Anterior cingulate cortex (tissue), 58 donors: Measurements from ENCODE around the gene MYRF.

Experiments used
- DNase-seq, 58 donors: peaks; one replicate each; lab custom pipeline; 2025; lab: John Stamatoyannopoulos, UW

Gene MYRF

DNA sequence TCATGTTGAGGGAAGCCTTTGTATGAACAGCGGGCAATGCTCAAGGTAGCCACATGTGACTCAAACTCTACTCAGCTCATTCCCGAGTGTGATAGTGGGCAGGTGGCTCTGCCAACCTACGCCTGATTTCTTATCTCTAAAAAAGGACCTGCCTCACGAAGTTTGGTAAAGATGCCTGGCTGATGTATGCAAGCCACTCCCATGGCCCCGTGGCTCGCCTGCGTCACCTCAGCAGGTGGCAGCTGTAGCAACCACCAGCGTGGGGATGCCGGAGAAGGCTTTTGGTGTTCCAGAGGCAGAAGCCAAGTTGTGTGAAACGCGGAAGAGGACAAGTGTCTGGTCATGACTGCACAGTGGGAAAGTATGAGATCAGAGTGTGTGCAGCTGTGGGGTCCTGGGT lies 81.0 kb downstream of the MYRF start:
- DNase-seq, result peak in 3 of 58 donors; percentile 10 to 25 (median 20)

- DNase-seq, result no peak
Measured at GRCh38 chr11:61833926-61834277, 81.5 kb downstream of the MYRF start.

- peak in 32 of 58 donors; percentile 19 to 67 (median 40) for DNase-seq
Measured at GRCh38 chr11:61834278-61835048, 82.0 kb downstream of the MYRF start.

- no peak for DNase-seq
Measured at GRCh38 chr11:61836193-61836592, 83.8 kb downstream of the MYRF start.

DNA sequence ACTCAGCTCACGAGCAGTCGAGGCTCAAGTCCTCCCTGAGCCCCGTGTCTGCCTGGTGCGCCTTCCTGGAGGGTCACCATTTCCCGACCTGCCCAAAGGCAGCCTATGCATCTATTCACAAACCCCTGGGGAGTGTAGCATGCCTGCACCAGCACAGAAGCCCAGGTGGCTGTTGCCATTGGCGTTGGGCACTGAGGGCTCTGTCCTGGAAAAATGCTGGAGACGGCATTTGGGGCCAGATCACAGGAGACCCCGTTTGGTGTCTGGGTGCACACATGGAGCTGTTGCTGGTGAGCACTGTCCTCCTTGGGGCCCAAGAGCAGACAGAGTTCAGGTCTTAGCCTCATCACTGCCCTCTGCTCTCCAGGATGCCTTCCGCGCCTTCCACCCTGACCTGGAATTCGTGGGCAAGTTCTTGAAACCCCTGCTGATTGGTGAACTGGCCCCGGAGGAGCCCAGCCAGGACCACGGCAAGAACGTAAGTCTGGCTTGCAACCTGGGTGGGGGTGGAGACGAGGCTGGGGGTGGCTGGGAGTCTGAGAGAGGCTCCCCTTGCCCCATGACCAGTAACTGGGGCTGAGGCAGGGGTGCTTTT lies 85.1 kb downstream of the MYRF start:
- no peak for DNase-seq
